IMR-90 (cell line): ENCODE data around the gene TSPAN4. TPM values are rescaled to one million over a fixed set of nuclear protein-coding genes. Genes with fewer than 3 reads are reported as not detected.

Source experiments
- ATAC-seq: fragments of 200-7000 bp; cut with Tn5 transposase; 2 replicates; pipeline ENCODE4 v1.9.1; 2020; ENCODE audit warnings: low read depth, mild to moderate bottlenecking, moderate library complexity
- BruUV-seq: library from RNA; stranded (reverse); fragments of 400-500 nt; replicated peaks from 2 replicates; lab custom pipeline; 2021; lab: Mats Ljungman, UMichigan
- CTCF ChIA-PET: fragments of 300-600 bp; formaldehyde crosslinking; extraction: SDS; loops from one replicate; lab custom pipeline; 2021; ENCODE audit warnings: antibody characterized with exemption; lab: Yijun Ruan, JAX
- POLR2A ChIA-PET: fragments of 300-600 bp; sonication (Branson Sonifier 250); formaldehyde crosslinking; loops from one replicate; lab custom pipeline; 2022; ENCODE audit warnings: antibody characterized with exemption; ENCODE audit not compliant: unreplicated experiment; lab: Charles Lee
- DNase-seq: peaks from one replicate; pipeline ENCODE4 v3.0.0; 2013
- H2AFZ ChIP-seq: replicated peaks from 2 replicates; pipeline ENCODE3; 2013; ENCODE audit warnings: low read length, mild to moderate bottlenecking; ENCODE audit not compliant: poor library complexity
- H2AK5ac ChIP-seq: 2 replicates; pipeline ENCODE4 v1.6.1; 2013; ENCODE audit warnings: low read depth, low read length, inconsistent platforms
- H2AK9ac ChIP-seq: replicated peaks from 2 replicates; pipeline ENCODE3; 2013; ENCODE audit warnings: mild to moderate bottlenecking, low read depth, low read length, moderate library complexity; ENCODE audit not compliant: poor library complexity
- H2BK120ac ChIP-seq: 2 replicates; pipeline ENCODE4 v1.6.1; 2013; ENCODE audit warnings: low read depth, low read length, inconsistent platforms
- H2BK15ac ChIP-seq: 3 replicates; pipeline ENCODE4 v1.6.1; 2013; ENCODE audit warnings: low read depth, low read length, inconsistent platforms
- H2BK20ac ChIP-seq: 2 replicates; pipeline ENCODE4 v1.6.1; 2013; ENCODE audit warnings: low read depth, mild to moderate bottlenecking, inconsistent platforms, low read length, moderate library complexity
- H2BK5ac ChIP-seq: 2 replicates; pipeline ENCODE4 v1.6.1; 2013; ENCODE audit warnings: mild to moderate bottlenecking, low read depth, low read length, inconsistent platforms; ENCODE audit not compliant: poor library complexity, severe bottlenecking
- H3K14ac ChIP-seq: replicated peaks from 2 replicates; pipeline ENCODE4 v1.6.1; 2013; ENCODE audit warnings: low read depth, low read length, inconsistent platforms
- H3K18ac ChIP-seq: 2 replicates; pipeline ENCODE4 v1.6.1; 2013; ENCODE audit warnings: low read depth, low read length, control low read depth
- H3K23ac ChIP-seq: 2 replicates; pipeline ENCODE4 v1.6.1; 2013; ENCODE audit warnings: low read depth, low read length, inconsistent platforms
- H3K27ac ChIP-seq: 2 replicates; pipeline ENCODE4 v1.5.1; 2013; ENCODE audit warnings: mild to moderate bottlenecking, control low read depth, low read length; ENCODE audit not compliant: insufficient read depth
- H3K27me3 ChIP-seq: 2 replicates; pipeline ENCODE4 v1.6.1; 2013; ENCODE audit warnings: low read length; ENCODE audit not compliant: control insufficient read depth, insufficient read depth
- H3K36me3 ChIP-seq: 2 replicates; pipeline ENCODE4 v1.6.1; 2013; ENCODE audit warnings: low read length, mixed read lengths; ENCODE audit not compliant: control insufficient read depth, insufficient read depth
- H3K4ac ChIP-seq: 2 replicates; pipeline ENCODE4 v1.6.1; 2013; ENCODE audit warnings: low read depth, low read length, inconsistent platforms
- H3K4me1 ChIP-seq: 2 replicates; pipeline ENCODE4 v1.6.1; 2013; ENCODE audit warnings: low read length, mixed read lengths; ENCODE audit not compliant: control insufficient read depth, insufficient read depth
- H3K4me2 ChIP-seq: 2 replicates; pipeline ENCODE4 v1.6.1; 2013; ENCODE audit warnings: low read depth, mild to moderate bottlenecking, control low read depth, low read length, moderate library complexity
- H3K4me3 ChIP-seq: 2 replicates; pipeline ENCODE4 v1.5.1; 2013; ENCODE audit warnings: low read depth, mild to moderate bottlenecking, control low read depth, low read length, moderate library complexity; ENCODE audit not compliant: insufficient read depth
- H3K56ac ChIP-seq: 2 replicates; pipeline ENCODE4 v1.6.1; 2013; ENCODE audit warnings: low read length, inconsistent platforms; ENCODE audit not compliant: insufficient read depth; ENCODE audit errors: extremely low read depth
- H3K79me1 ChIP-seq, 2 experiments: 2 replicates each; pipeline ENCODE4 v1.6.1; 2013; ENCODE audit warnings: low read length in 2 of 2, inconsistent platforms in 1 of 2, low read depth in 1 of 2
- H3K9ac ChIP-seq: 2 replicates; pipeline ENCODE4 v1.6.1; 2013; ENCODE audit warnings: low read depth, low read length, control low read depth
- H3K9me1 ChIP-seq: 2 replicates; pipeline ENCODE4 v1.6.1; 2013; ENCODE audit warnings: low read length, inconsistent platforms; ENCODE audit not compliant: insufficient read depth
- H3K9me3 ChIP-seq: 2 replicates; pipeline ENCODE4 v1.6.1; 2013; ENCODE audit warnings: low read length; ENCODE audit not compliant: control insufficient read depth, insufficient read depth
- H4K20me1 ChIP-seq: 2 replicates; pipeline ENCODE4 v1.6.1; 2013; ENCODE audit warnings: low read length, inconsistent platforms; ENCODE audit not compliant: insufficient read depth
- H4K5ac ChIP-seq: 2 replicates; pipeline ENCODE4 v1.6.1; 2013; ENCODE audit warnings: mild to moderate bottlenecking, low read depth, low read length, control low read depth
- H4K8ac ChIP-seq, 2 experiments: 2 replicates each; pipeline ENCODE4 v1.6.1; 2013; ENCODE audit warnings: low read depth in 2 of 2, low read length in 2 of 2, control low read depth in 1 of 2, inconsistent platforms in 1 of 2
- H4K91ac ChIP-seq: 2 replicates; pipeline ENCODE4 v1.6.1; 2013; ENCODE audit warnings: low read depth, low read length, inconsistent platforms; ENCODE audit not compliant: insufficient read depth
- BHLHE40 ChIP-seq: fragments of 150-350 bp; IDR thresholded peaks from 2 replicates; pipeline ENCODE4 v1.6.1; 2016; ENCODE audit warnings: mild to moderate bottlenecking, low read depth, low read length
- CEBPB ChIP-seq: IDR thresholded peaks from 2 replicates; pipeline ENCODE4 v1.6.1; 2012; ENCODE audit warnings: low read depth, low read length, improper control_type of control experiment
- CHD1 ChIP-seq: IDR thresholded peaks from 2 replicates; pipeline ENCODE4 v1.6.1; 2012; ENCODE audit warnings: low read depth, low read length, improper control_type of control experiment
- CTCF ChIP-seq: conservative IDR thresholded peaks from 2 replicates; pipeline ENCODE4 v1.5.1; 2012; ENCODE audit warnings: mild to moderate bottlenecking, low read depth, low read length, improper control_type of control experiment
- ELK1 ChIP-seq: fragments of 150-350 bp; IDR thresholded peaks from 2 replicates; pipeline ENCODE4 v1.6.1; 2016; ENCODE audit warnings: low read depth, mild to moderate bottlenecking, low read length, moderate library complexity, borderline replicate concordance
- MAFK ChIP-seq: IDR thresholded peaks from 2 replicates; pipeline ENCODE4 v1.6.1; 2012; ENCODE audit warnings: low read depth, low read length, improper control_type of control experiment
- MAZ ChIP-seq: IDR thresholded peaks from 2 replicates; pipeline ENCODE4 v1.6.1; 2012; ENCODE audit warnings: low read depth, mild to moderate bottlenecking, low read length, improper control_type of control experiment, moderate library complexity, borderline replicate concordance
- NFE2L2 ChIP-seq: fragments of 150-350 bp; IDR thresholded peaks from 2 replicates; pipeline ENCODE4 v1.6.1; 2016; ENCODE audit warnings: low read depth, mild to moderate bottlenecking, low read length
- POLR2A ChIP-seq: IDR thresholded peaks from 2 replicates; pipeline ENCODE4 v1.6.1; 2012; ENCODE audit warnings: mild to moderate bottlenecking, low read depth, low read length
- RAD21 ChIP-seq: IDR thresholded peaks from 2 replicates; pipeline ENCODE4 v1.6.1; 2012; ENCODE audit warnings: low read length, improper control_type of control experiment
- RCOR1 ChIP-seq: IDR thresholded peaks from 2 replicates; pipeline ENCODE4 v1.6.1; 2012; ENCODE audit warnings: mild to moderate bottlenecking, low read length, improper control_type of control experiment; ENCODE audit not compliant: insufficient replicate concordance
- RFX5 ChIP-seq: IDR thresholded peaks from 2 replicates; pipeline ENCODE4 v1.8.0; 2012; ENCODE audit warnings: low read depth, mild to moderate bottlenecking, low read length, moderate library complexity
- SMC3 ChIP-seq: fragments of 150-350 bp; IDR thresholded peaks from 2 replicates; pipeline ENCODE4 v1.6.1; 2016; ENCODE audit warnings: low read depth, mild to moderate bottlenecking, antibody characterized with exemption, low read length, moderate library complexity
- WGBS, 2 experiments: methylation state at CpG; one replicate each; pipeline versions ENCODE4 v1.1.5 to v1.1.7; 2013; ENCODE audit warnings: missing lambda C conversion rate in 2 of 2; ENCODE audit not compliant: insufficient read length in 1 of 2; ENCODE audit errors: extremely low coverage in 2 of 2; 5-methylcytosine and 5-hydroxymethylcytosine counted together
- dilution Hi-C: fragments of 300-500 bp; cut with HindIII; formaldehyde crosslinking; loops from one replicate; pipeline ENCODE4 v1.14.3; 2018; ENCODE audit warnings: low sequenced_read_pairs; ENCODE audit not compliant: unreplicated experiment
- in situ Hi-C: fragments of 300-500 bp; cut with MboI; formaldehyde crosslinking; loops from 3 replicates; pipeline ENCODE4 v1.14.3; 2019; ENCODE audit warnings: low sequenced_read_pairs, inconsistent platforms, mixed read lengths
- intact Hi-C: fragments of 100-400 bp; cut with micrococcal nuclease; formaldehyde crosslinking; loops from 2 replicates; pipeline ENCODE4 v1.10.0; 2022
- polyA plus RNA-seq, 3 experiments: library from polyadenylated mRNA; depleted of rRNA; stranded (reverse); fragments of >200 nt; gene quantifications; 2 replicates each; pipeline ENCODE4 v1.2.3, GENCODE V29; 2012; ENCODE audit warnings: low replicate concordance in 1 of 3
- total RNA-seq: library from RNA; depleted of rRNA; stranded (reverse); fragments of >200 nt; gene quantifications from 2 replicates; pipeline ENCODE4 v1.2.3, GENCODE V29; 2012

TSPAN4 gene
- total and polyA plus RNA-seq, 2 of the 4 experiments (the other 2 are of a cell fraction): 161 to 293 TPM

GRCh38 chr11:864898-865297 lies 22.2 kb downstream of the TSPAN4 start:
- H2BK120ac ChIP-seq: no peak overlapping the region
- peaks cover 34% of the 10 kb centered on the region; the same call in 1 of the 2 replicates for H3K36me3 ChIP-seq
- no peaks in the 10 kb centered on the region for H3K9me3 ChIP-seq
- no peak overlapping the region for H2AK9ac ChIP-seq
- H3K27me3 ChIP-seq: no peaks in the 10 kb centered on the region
- H2AFZ ChIP-seq: no peak overlapping the region
- no TSS peak for BruUV-seq
- H3K56ac ChIP-seq: no peak overlapping the region
- in situ Hi-C loops (no loop called here), dilution Hi-C loops (no loop called here), intact Hi-C loops (no loop called here)
- no peak overlapping the region for H3K27ac ChIP-seq
- WGBS, 2 experiments: 100% methylated on average over 2 of the region's 11 CpGs; no CpG with 5 or more reads in 1 of the 2 experiments
- H3K4me2 ChIP-seq: no peak overlapping the region
- H3K23ac ChIP-seq: no peak overlapping the region
- H2BK5ac ChIP-seq: no peak overlapping the region
- no peak for DNase-seq
- TF ChIP-seq RCOR1: no peak
- no peak for TF ChIP-seq MAZ
- TF ChIP-seq BHLHE40: no peak
- TF ChIP-seq RFX5: no peak
- TF ChIP-seq POLR2A: no peak
- no peak for TF ChIP-seq SMC3
- no peak for TF ChIP-seq CHD1
- no peak for TF ChIP-seq NFE2L2
- no peak for TF ChIP-seq CTCF
- no peak for TF ChIP-seq RAD21
- no peak for TF ChIP-seq CEBPB
- no peak for TF ChIP-seq MAFK
- no peak for TF ChIP-seq ELK1
- no peak for ATAC-seq
- H4K91ac ChIP-seq: no peak overlapping the region
- no peak overlapping the region for H4K5ac ChIP-seq
- H4K8ac ChIP-seq: no peak overlapping the region
- H3K9ac ChIP-seq: no peak overlapping the region
- H3K9me1 ChIP-seq: peaks cover 5% of the 10 kb centered on the region
- ChIA-PET CTCF (no interaction called here), POLR2A (no interaction called here)
- no peak overlapping the region for H2BK15ac ChIP-seq
- peaks cover 5% of the 10 kb centered on the region; the same call in 1 of the 2 replicates for H3K4me1 ChIP-seq
- no peak overlapping the region for H3K18ac ChIP-seq
- peaks cover 46% of the 10 kb centered on the region for H4K20me1 ChIP-seq
- H2AK5ac ChIP-seq: no peak overlapping the region
- peaks cover 14 to 46% of the 10 kb centered on the region in 2 experiments; a peak in 3 of 4 replicates for H3K79me1 ChIP-seq
- H3K4me3 ChIP-seq: no peak overlapping the region
- H2BK20ac ChIP-seq: no peak overlapping the region
- H3K4ac ChIP-seq: no peak overlapping the region
- no peak overlapping the region for H3K14ac ChIP-seq
